SK-N-SH treated with all-trans-retinoic acid at 6 μM for 48 hours (cell line): Measurements from ENCODE around the gene MPDZ.

Source experiments
- ATAC-seq: fragments of 200-7000 bp; cut with Tn5 transposase; 3 replicates; pipeline ENCODE4 v1.9.1; 2020; ENCODE audit warnings: mild to moderate bottlenecking, moderate library complexity
- ARNTL ChIP-seq: fragments of 450-650 bp; formaldehyde crosslinking; IDR thresholded peaks from 2 replicates; pipeline ENCODE4 v1.5.0; 2020; ENCODE audit warnings: low read depth, mild to moderate bottlenecking, moderate library complexity, borderline replicate concordance
- CSDC2 ChIP-seq: fragments of 250-450 bp; sonication (Bioruptor Pico); IDR thresholded peaks from 2 replicates; pipeline ENCODE4 v1.5.0; 2020; ENCODE audit warnings: mild to moderate bottlenecking, moderate library complexity
- CSRNP3 ChIP-seq: fragments of 250-450 bp; sonication (Bioruptor Pico); IDR thresholded peaks from 2 replicates; pipeline ENCODE4 v1.5.1; 2021; ENCODE audit warnings: mild to moderate bottlenecking, moderate library complexity
- ESRRG ChIP-seq: fragments of 250-450 bp; sonication (Bioruptor Pico); IDR thresholded peaks from 2 replicates; pipeline ENCODE4 v1.6.1; 2021; ENCODE audit warnings: mild to moderate bottlenecking
- GLIS3 ChIP-seq: fragments of 250-450 bp; sonication (Bioruptor Pico); IDR thresholded peaks from 2 replicates; pipeline ENCODE4 v1.5.0; 2020; ENCODE audit warnings: mild to moderate bottlenecking, moderate library complexity
- ISL1 ChIP-seq: fragments of 250-450 bp; sonication (Bioruptor Pico); IDR thresholded peaks from 2 replicates; pipeline ENCODE4 v2.1.2; 2022; ENCODE audit warnings: mild to moderate bottlenecking, moderate library complexity
- OSR1 ChIP-seq: fragments of 250-450 bp; sonication (Bioruptor Pico); IDR thresholded peaks from 2 replicates; pipeline ENCODE4 v1.8.0; 2022; ENCODE audit warnings: moderate library complexity, mild to moderate bottlenecking, inconsistent platforms
- PATZ1 ChIP-seq: fragments of 250-450 bp; sonication (Bioruptor Pico); IDR thresholded peaks from 2 replicates; pipeline ENCODE4 v1.8.0; 2020; ENCODE audit warnings: mild to moderate bottlenecking, moderate library complexity, borderline replicate concordance
- POU6F1 ChIP-seq: fragments of 250-450 bp; sonication (Bioruptor Pico); IDR thresholded peaks from 2 replicates; pipeline ENCODE4 v1.8.0; 2021; ENCODE audit warnings: low read depth, mild to moderate bottlenecking, moderate library complexity, borderline replicate concordance
- PPARA ChIP-seq: fragments of 250-450 bp; sonication (Bioruptor Pico); IDR thresholded peaks from 2 replicates; pipeline ENCODE4 v1.5.0; 2020; ENCODE audit warnings: mild to moderate bottlenecking, borderline replicate concordance
- RARB ChIP-seq: fragments of 250-450 bp; sonication (Bioruptor Pico); IDR thresholded peaks from 2 replicates; pipeline ENCODE4 v1.8.0; 2021; ENCODE audit warnings: mild to moderate bottlenecking, moderate library complexity
- SNAI2 ChIP-seq: fragments of 250-450 bp; sonication (Bioruptor Pico); IDR thresholded peaks from 2 replicates; pipeline ENCODE4 v1.5.0; 2020; ENCODE audit warnings: mild to moderate bottlenecking, moderate library complexity
- TOX ChIP-seq: fragments of 250-450 bp; sonication (Bioruptor Pico); IDR thresholded peaks from 2 replicates; pipeline ENCODE4 v1.8.0; 2021; ENCODE audit warnings: mild to moderate bottlenecking, moderate library complexity, borderline replicate concordance
- ZC3H10 ChIP-seq: fragments of 250-450 bp; sonication (Bioruptor Pico); IDR thresholded peaks from 2 replicates; pipeline ENCODE4 v1.5.1; 2021; ENCODE audit warnings: mild to moderate bottlenecking, moderate library complexity
- ZFP3 ChIP-seq: fragments of 250-450 bp; sonication (Bioruptor Pico); IDR thresholded peaks from 2 replicates; pipeline ENCODE4 v1.5.0; 2020; ENCODE audit warnings: mild to moderate bottlenecking, moderate library complexity
- ZFP30 ChIP-seq: fragments of 450-650 bp; formaldehyde crosslinking; IDR thresholded peaks from 2 replicates; pipeline ENCODE4 v1.5.0; 2022; ENCODE audit warnings: mild to moderate bottlenecking, moderate library complexity
- ZNF565 ChIP-seq: fragments of 450-650 bp; formaldehyde crosslinking; conservative IDR thresholded peaks from 2 replicates; pipeline ENCODE4 v1.5.0; 2020; ENCODE audit warnings: low read depth, mild to moderate bottlenecking, moderate library complexity
- ZNF70 ChIP-seq: fragments of 450-650 bp; formaldehyde crosslinking; IDR thresholded peaks from 2 replicates; pipeline ENCODE4 v1.5.0; 2020; ENCODE audit warnings: mild to moderate bottlenecking, moderate library complexity
- ZNF8 ChIP-seq: fragments of 450-650 bp; formaldehyde crosslinking; IDR thresholded peaks from 2 replicates; pipeline ENCODE4 v1.5.0; 2020; ENCODE audit warnings: mild to moderate bottlenecking, moderate library complexity

Gene MPDZ

GRCh38 chr9:13268469-13268868 lies 11.0 kb downstream of the MPDZ start (continued):
- peak; percentile 81 for TF ChIP-seq ISL1 (CRISPR knock-in tag)
- peak; percentile 40; the same call in 1 of the 2 replicates for TF ChIP-seq POU6F1
- no peak for TF ChIP-seq OSR1 (CRISPR knock-in tag)
- TF ChIP-seq PPARA: no peak
- no peak for TF ChIP-seq ZNF565 (CRISPR knock-in tag)
- TF ChIP-seq RARB (CRISPR knock-in tag): no peak
- TF ChIP-seq TOX (CRISPR knock-in tag): no peak
- TF ChIP-seq PATZ1 (CRISPR knock-in tag): no peak
- no peak for TF ChIP-seq ZNF70 (CRISPR knock-in tag)
- 0 out of 2 replicates have a peak, but pooled peaks have one; percentile 67 for TF ChIP-seq CSDC2
- no peak for TF ChIP-seq ARNTL (CRISPR knock-in tag)

- TF ChIP-seq PATZ1 (CRISPR knock-in tag) (no peak), OSR1 (CRISPR knock-in tag) (no peak), TOX (CRISPR knock-in tag) (peak; percentile 35; the same call in 1 of the 2 replicates), ZC3H10 (CRISPR knock-in tag) (0 out of 2 replicates have a peak, but pooled peaks have one; percentile 13), ISL1 (CRISPR knock-in tag) (peak; percentile 41), CSRNP3 (no peak), ZNF8 (no peak)
- ATAC-seq: peak; percentile 75
Observed at GRCh38 chr9:13267743-13268142, 11.7 kb downstream of the MPDZ start.

- ATAC-seq: peak; percentile 68
- no peak for TF ChIP-seq TOX (CRISPR knock-in tag)
- TF ChIP-seq ZFP30 (CRISPR knock-in tag): no peak
- TF ChIP-seq PATZ1 (CRISPR knock-in tag): no peak
- TF ChIP-seq ARNTL (CRISPR knock-in tag): no peak
- TF ChIP-seq CSDC2: 0 out of 2 replicates have a peak, but pooled peaks have one; percentile 36
Observed at GRCh38 chr9:13266167-13266566, 13.3 kb downstream of the MPDZ start.

GRCh38 chr9:13264788-13265187 lies 14.7 kb downstream of the MPDZ start:
- ATAC-seq: peak; percentile 48
- TF ChIP-seq ISL1 (CRISPR knock-in tag) (peak; percentile 73), OSR1 (CRISPR knock-in tag) (no peak)

GRCh38 chr9:13263511-13263910 lies 16.0 kb downstream of the MPDZ start:
- no peak for ATAC-seq
- no peak for TF ChIP-seq CSRNP3
- TF ChIP-seq GLIS3 (CRISPR knock-in tag): no peak
- no peak for TF ChIP-seq SNAI2 (CRISPR knock-in tag)
- no peak for TF ChIP-seq ESRRG (CRISPR knock-in tag)
- no peak for TF ChIP-seq TOX (CRISPR knock-in tag)
- no peak for TF ChIP-seq PATZ1 (CRISPR knock-in tag)
- no peak for TF ChIP-seq ZFP3 (CRISPR knock-in tag)
- TF ChIP-seq ZFP30 (CRISPR knock-in tag): no peak
- no peak for TF ChIP-seq RARB (CRISPR knock-in tag)
